Skeletal muscle satellite cell (primary cell): ENCODE data around the gene CFHR5.
"Not testable (repeated sequence)": the region's sequence is repeated elsewhere in the genome, so short reads cannot be mapped to it uniquely, and the experiment has no call there.

Experiments used
- H3K27me3 ChIP-seq: 2 replicates; pipeline ENCODE4 v1.7.0; 2013; ENCODE audit warnings: low read length; ENCODE audit not compliant: control insufficient read depth, insufficient read depth
- H3K36me3 ChIP-seq: 2 replicates; pipeline ENCODE4 v1.7.0; 2013; ENCODE audit warnings: mild to moderate bottlenecking, control low read depth, low read length; ENCODE audit not compliant: insufficient read depth
- H3K4me1 ChIP-seq: 2 replicates; pipeline ENCODE4 v1.7.0; 2013; ENCODE audit warnings: low read length; ENCODE audit not compliant: control insufficient read depth, insufficient read depth
- H3K4me2 ChIP-seq: 2 replicates; pipeline ENCODE4 v1.7.0; 2013; ENCODE audit warnings: mild to moderate bottlenecking, low read length
- H3K4me3 ChIP-seq: 2 replicates; pipeline ENCODE4 v1.7.0; 2013; ENCODE audit warnings: low read length
- H3K9ac ChIP-seq: 2 replicates; pipeline ENCODE4 v1.7.0; 2013; ENCODE audit warnings: mild to moderate bottlenecking, low read depth, low read length, moderate library complexity
- H3K9me3 ChIP-seq: replicated peaks from 2 replicates; pipeline ENCODE4 v1.7.0; 2013; ENCODE audit warnings: mild to moderate bottlenecking, control low read depth, low read length

The CFHR5 gene

DNA sequence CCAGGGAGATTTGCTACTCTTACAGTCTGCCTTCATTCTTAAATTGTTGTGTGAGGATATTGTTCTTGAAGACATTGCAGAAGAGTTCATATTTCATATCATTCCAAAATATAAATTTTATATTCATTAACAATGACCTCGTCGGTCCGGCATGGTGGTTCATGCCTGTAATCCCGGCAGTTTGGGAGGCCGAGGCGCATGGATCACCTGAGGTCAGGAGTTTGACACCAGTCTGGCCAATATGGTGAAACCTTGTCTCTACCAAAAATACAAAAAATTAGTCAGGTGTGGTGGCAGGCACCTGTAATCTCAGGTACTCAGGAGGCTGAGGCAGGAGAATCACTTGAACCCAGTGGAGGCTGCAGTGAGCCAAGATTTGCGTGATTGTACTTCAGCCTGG lies 4.9 kb downstream of the CFHR5 start:
- H3K9me3 ChIP-seq, H3K4me2 ChIP-seq, H3K4me1 ChIP-seq, H3K27me3 ChIP-seq, H3K36me3 ChIP-seq, H3K9ac ChIP-seq, H3K4me3 ChIP-seq: not testable (repeated sequence)

- not testable (repeated sequence) for H3K4me1 ChIP-seq, H3K9ac ChIP-seq, H3K27me3 ChIP-seq, H3K4me3 ChIP-seq, H3K36me3 ChIP-seq, H3K4me2 ChIP-seq, H3K9me3 ChIP-seq
Observed at GRCh38 chr1:196991919-196992651, 14.7 kb downstream of the CFHR5 start.

DNA sequence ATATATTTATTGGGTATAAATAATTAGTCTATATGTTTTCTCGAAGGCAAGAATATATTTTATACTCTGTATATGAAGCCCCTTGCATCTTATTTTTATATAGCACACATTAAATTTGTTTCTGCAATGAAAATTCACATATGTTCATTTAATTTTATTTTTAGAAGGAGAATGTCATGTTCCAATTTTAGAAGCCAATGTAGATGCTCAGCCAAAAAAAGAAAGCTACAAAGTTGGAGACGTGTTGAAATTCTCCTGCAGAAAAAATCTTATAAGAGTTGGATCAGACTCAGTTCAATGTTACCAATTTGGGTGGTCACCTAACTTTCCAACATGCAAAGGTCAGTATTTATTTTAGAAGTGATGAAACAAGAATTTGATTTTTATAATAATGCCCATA lies 16.6 kb downstream of the CFHR5 start:
- H3K36me3 ChIP-seq = no peaks in the 10 kb centered on the region
- no peak overlapping the region for H3K4me3 ChIP-seq
- no peaks in the 10 kb centered on the region for H3K27me3 ChIP-seq
- no peaks in the 10 kb centered on the region for H3K9me3 ChIP-seq
- H3K9ac ChIP-seq = no peak overlapping the region
- H3K4me2 ChIP-seq = no peak overlapping the region
- peaks cover 4% of the 10 kb centered on the region for H3K4me1 ChIP-seq

DNA sequence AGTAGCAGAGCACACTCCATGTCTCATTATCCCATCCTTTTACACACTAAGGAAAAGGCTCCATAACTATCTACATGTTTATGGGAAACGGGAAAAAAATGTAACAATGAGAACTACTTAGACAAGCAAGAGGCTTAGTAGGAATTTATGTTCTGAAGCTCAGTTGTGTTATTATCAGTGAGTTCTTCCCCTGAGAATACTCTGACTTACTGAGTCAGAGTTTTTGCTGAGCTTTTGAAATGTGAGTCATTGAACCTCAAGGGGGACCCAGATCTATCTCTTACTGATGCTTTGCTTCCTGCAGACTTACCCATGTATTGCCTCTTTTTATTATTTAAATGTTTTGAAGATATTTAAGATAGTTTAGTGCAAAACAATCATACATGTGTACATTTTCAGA lies 20.1 kb downstream of the CFHR5 start:
- Histone ChIP-seq H3K9ac (no peak overlapping the region), H3K27me3 (no peaks in the 10 kb centered on the region), H3K4me3 (no peak overlapping the region), H3K9me3 (no peaks in the 10 kb centered on the region), H3K4me2 (peak overlapping the region; percentile 2), H3K36me3 (no peaks in the 10 kb centered on the region), H3K4me1 (peaks cover 4% of the 10 kb centered on the region)

DNA sequence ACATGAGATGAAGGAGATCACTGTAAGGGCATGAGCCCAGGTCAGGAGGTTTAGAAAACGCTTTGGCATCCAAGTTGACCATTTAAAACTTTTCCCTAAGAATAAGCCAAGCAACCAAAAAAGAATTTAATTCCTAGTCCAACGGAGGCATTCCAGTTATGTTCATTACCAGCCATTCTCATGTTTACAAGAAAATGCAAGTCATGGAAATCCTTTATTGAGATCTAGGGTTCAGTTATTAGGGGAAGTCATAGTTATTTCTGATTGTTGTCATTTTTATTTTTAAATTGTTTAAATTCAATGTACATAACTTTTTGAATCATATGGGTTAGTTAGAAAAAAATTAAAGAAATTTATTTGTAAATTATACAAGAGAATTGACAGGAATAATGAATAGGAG lies 24.5 kb downstream of the CFHR5 start:
- H3K36me3 ChIP-seq = no peaks in the 10 kb centered on the region
- H3K4me1 ChIP-seq = peaks cover 4% of the 10 kb centered on the region
- H3K4me3 ChIP-seq = no peak overlapping the region
- H3K9me3 ChIP-seq = no peaks in the 10 kb centered on the region
- no peaks in the 10 kb centered on the region for H3K27me3 ChIP-seq
- no peak overlapping the region for H3K9ac ChIP-seq
- no peak overlapping the region for H3K4me2 ChIP-seq

DNA sequence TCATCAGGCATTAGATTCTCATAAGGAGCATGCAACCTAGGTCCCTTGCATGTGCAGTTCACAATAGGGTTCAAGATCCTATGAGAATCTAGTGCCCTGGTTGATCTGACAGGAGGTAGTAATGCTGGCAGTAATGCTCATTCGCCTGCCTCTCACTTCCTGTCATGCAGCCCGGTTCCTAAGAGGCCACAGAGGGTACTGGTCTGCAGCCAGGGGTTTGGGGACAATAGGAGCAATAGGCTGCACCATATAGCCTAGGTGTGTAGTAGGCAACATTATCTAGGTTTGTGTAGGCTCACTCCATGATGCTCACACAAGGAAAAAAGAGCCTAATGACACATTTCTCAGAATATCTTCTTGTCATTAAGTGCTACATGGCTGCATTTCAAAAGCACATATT lies 25.8 kb downstream of the CFHR5 start:
- Histone ChIP-seq H3K4me2 (no peak overlapping the region), H3K36me3 (no peaks in the 10 kb centered on the region), H3K27me3 (no peaks in the 10 kb centered on the region), H3K9me3 (no peaks in the 10 kb centered on the region), H3K4me3 (no peak overlapping the region), H3K9ac (no peak overlapping the region), H3K4me1 (no peaks in the 10 kb centered on the region)

GRCh38 chr1:197008861-197009260 lies 31.5 kb downstream of the CFHR5 start:
- Histone ChIP-seq H3K36me3 (no peaks in the 10 kb centered on the region), H3K9me3 (no peaks in the 10 kb centered on the region), H3K9ac (no peak overlapping the region), H3K27me3 (no peaks in the 10 kb centered on the region), H3K4me2 (no peak overlapping the region), H3K4me1 (no peaks in the 10 kb centered on the region), H3K4me3 (no peak overlapping the region)

- Histone ChIP-seq H3K4me1 (no peaks in the 10 kb centered on the region), H3K9ac (no peak overlapping the region), H3K9me3 (no peaks in the 10 kb centered on the region), H3K27me3 (no peaks in the 10 kb centered on the region), H3K4me3 (no peak overlapping the region), H3K4me2 (no peak overlapping the region), H3K36me3 (no peaks in the 10 kb centered on the region)
Observed at GRCh38 chr1:197011614-197012013, 34.3 kb downstream of the CFHR5 start.

DNA sequence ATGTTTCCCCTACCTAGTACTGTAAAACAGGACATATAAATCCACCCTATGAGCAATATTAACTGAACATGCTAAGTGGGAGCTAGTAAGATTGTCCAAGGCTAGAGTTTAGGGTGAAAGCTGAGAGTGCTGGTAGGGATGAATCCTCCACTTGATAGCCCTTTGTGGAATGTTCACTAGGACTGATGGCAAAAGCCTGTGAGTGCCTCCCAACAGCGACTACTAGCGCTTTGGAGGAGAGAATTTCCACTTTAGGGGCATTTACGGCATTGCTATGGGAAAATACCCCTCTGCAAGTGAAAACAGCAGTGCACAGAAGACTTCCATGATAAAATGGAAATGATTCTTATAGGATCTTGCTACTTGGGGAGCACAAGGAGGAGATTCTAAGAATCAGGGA lies 35.9 kb downstream of the CFHR5 start:
- Histone ChIP-seq H3K9ac (no peak overlapping the region), H3K4me3 (no peak overlapping the region), H3K4me2 (no peak overlapping the region), H3K36me3 (no peaks in the 10 kb centered on the region), H3K9me3 (no peaks in the 10 kb centered on the region), H3K4me1 (no peaks in the 10 kb centered on the region), H3K27me3 (no peaks in the 10 kb centered on the region)

GRCh38 chr1:197016751-197017150 lies 39.4 kb downstream of the CFHR5 start:
- H3K9me3 ChIP-seq = no peaks in the 10 kb centered on the region
- H3K9ac ChIP-seq = no peak overlapping the region
- H3K4me2 ChIP-seq = no peak overlapping the region
- H3K4me3 ChIP-seq = no peak overlapping the region
- H3K4me1 ChIP-seq = no peaks in the 10 kb centered on the region
- no peaks in the 10 kb centered on the region for H3K36me3 ChIP-seq
- H3K27me3 ChIP-seq = no peaks in the 10 kb centered on the region

GRCh38 chr1:197017558-197018146 lies 40.3 kb downstream of the CFHR5 start:
- Histone ChIP-seq H3K4me2 (peak overlapping the region; percentile 11), H3K9me3 (no peaks in the 10 kb centered on the region), H3K36me3 (no peaks in the 10 kb centered on the region)

GRCh38 chr1:197021716-197022115 lies 44.4 kb downstream of the CFHR5 start:
- no peak overlapping the region for H3K4me2 ChIP-seq
- no peak overlapping the region for H3K9ac ChIP-seq
- H3K4me1 ChIP-seq = no peaks in the 10 kb centered on the region
- no peak overlapping the region for H3K4me3 ChIP-seq
- no peaks in the 10 kb centered on the region for H3K9me3 ChIP-seq
- no peaks in the 10 kb centered on the region for H3K27me3 ChIP-seq
- H3K36me3 ChIP-seq = no peaks in the 10 kb centered on the region

More at GRCh38 chr1:197017558-197018146, 40.3 kb downstream of the CFHR5 start:
- Histone ChIP-seq H3K4me1 (no peaks in the 10 kb centered on the region), H3K9ac (no peak overlapping the region), H3K27me3 (no peaks in the 10 kb centered on the region), H3K4me3 (peak overlapping the region; percentile 39)
